ENCODE data around the gene CACNA2D1.

- TF ChIP-seq CTCF (IDR thresholded peaks at IDR 0.05) (no peak), POLR2A (IDR thresholded peaks at IDR 0.05) (no peak)
These were observed 518.0 kb downstream of the CACNA2D1 start for GRCh38 chr7:81925530-81925929.
